ENCODE measurements around the gene VGLL2.
A peak's percentile ranks its signal among the peaks of the same experiment; 100 is the strongest.

VGLL2 gene

GRCh38 chr6:117307655-117308054, 42.3 kb downstream of the VGLL2 start:
- in situ Hi-C loops (cut with HindIII; ENCODE audit: low pct_ligation_motif_present, low pct_unique_long_range_greater_than_20kb, low sequenced_read_pairs): no loop called here
- no peak for DNase-seq

- no peak for DNase-seq
- in situ Hi-C loops (cut with HindIII; ENCODE audit: low pct_ligation_motif_present, low pct_unique_long_range_greater_than_20kb, low sequenced_read_pairs): no loop called here
Measured at GRCh38 chr6:117309069-117309468, 43.7 kb downstream of the VGLL2 start.

GRCh38 chr6:117309611-117310010, 44.3 kb downstream of the VGLL2 start:
- in situ Hi-C loops (cut with HindIII; ENCODE audit: low pct_ligation_motif_present, low pct_unique_long_range_greater_than_20kb, low sequenced_read_pairs): no loop called here
- DNase-seq: no peak

GRCh38 chr6:117311310-117311709, 46.0 kb downstream of the VGLL2 start:
- in situ Hi-C loops (cut with HindIII; ENCODE audit: low pct_ligation_motif_present, low pct_unique_long_range_greater_than_20kb, low sequenced_read_pairs): no loop called here
- no peak for DNase-seq

- in situ Hi-C loops (cut with HindIII; ENCODE audit: low pct_ligation_motif_present, low pct_unique_long_range_greater_than_20kb, low sequenced_read_pairs): no loop called here
- DNase-seq: no peak
Measured at GRCh38 chr6:117311726-117312125, 46.4 kb downstream of the VGLL2 start.

- peak; percentile 9 for DNase-seq
- in situ Hi-C loops (cut with HindIII; ENCODE audit: low pct_ligation_motif_present, low pct_unique_long_range_greater_than_20kb, low sequenced_read_pairs): no loop called here
Measured at GRCh38 chr6:117317261-117317660, 51.9 kb downstream of the VGLL2 start.

Measured in ACHN (cell line).